DND-41 (cell line): ENCODE data around the gene BCAS3.

Experiments
- ATAC-seq: fragments of 200-7000 bp; cut with Tn5 transposase; 3 replicates; pipeline ENCODE4 v1.9.1; 2021; ENCODE audit warnings: low read depth; ENCODE audit not compliant: insufficient read depth
- DNase-seq: peaks from one replicate; pipeline ENCODE4 v3.0.0-alpha.2; 2020
- H2AFZ ChIP-seq: 2 replicates; pipeline ENCODE4 v1.6.0; 2012; ENCODE audit warnings: low read depth, low read length
- H3K27ac ChIP-seq: 2 replicates; pipeline ENCODE4 v1.5.1; 2012; ENCODE audit warnings: low read length, inconsistent platforms
- H3K27me3 ChIP-seq: fragments of 200-600 bp; sonication (generic); 2 replicates; pipeline ENCODE4 v1.6.0; 2012; ENCODE audit warnings: low read length, mild to moderate bottlenecking, inconsistent platforms; ENCODE audit not compliant: insufficient read depth, poor library complexity
- H3K36me3 ChIP-seq: 2 replicates; pipeline ENCODE4 v1.5.1; 2012; ENCODE audit warnings: low read length, inconsistent platforms; ENCODE audit not compliant: insufficient read depth
- H3K4me1 ChIP-seq: 2 replicates; pipeline ENCODE4 v1.5.1; 2012; ENCODE audit warnings: mild to moderate bottlenecking, low read length; ENCODE audit not compliant: insufficient read depth
- H3K4me2 ChIP-seq: 2 replicates; pipeline ENCODE4 v1.6.0; 2012; ENCODE audit warnings: mild to moderate bottlenecking, moderate library complexity, low read length, inconsistent platforms; ENCODE audit not compliant: insufficient read depth
- H3K4me3 ChIP-seq, 2 experiments: fragments of 200-600 bp in 1 of 2; shearing (Covaris generic) in 1 of 2; 2 replicates each; pipeline ENCODE4 v1.5.1; 2012 to 2016; ENCODE audit warnings: inconsistent platforms in 2 of 2, low read length in 2 of 2, mild to moderate bottlenecking in 2 of 2, low read depth in 1 of 2, moderate library complexity in 1 of 2
- H3K79me2 ChIP-seq: 2 replicates; pipeline ENCODE4 v1.6.0; 2012; ENCODE audit warnings: low read length, inconsistent platforms; ENCODE audit not compliant: insufficient read depth
- H3K9ac ChIP-seq: 2 replicates; pipeline ENCODE4 v1.6.0; 2012; ENCODE audit warnings: low read depth, mild to moderate bottlenecking, inconsistent platforms, low read length, moderate library complexity
- H3K9me3 ChIP-seq: 2 replicates; pipeline ENCODE4 v1.5.1; 2012; ENCODE audit warnings: low read length, moderate library complexity, mild to moderate bottlenecking, inconsistent platforms; ENCODE audit not compliant: insufficient read depth, severe bottlenecking
- H4K20me1 ChIP-seq: 2 replicates; pipeline ENCODE4 v1.6.0; 2012; ENCODE audit warnings: low read length; ENCODE audit not compliant: insufficient read depth
- CTCF ChIP-seq: IDR thresholded peaks from 2 replicates; pipeline ENCODE4 v1.5.1; 2012; ENCODE audit warnings: borderline replicate concordance, low read length, moderate library complexity, mild to moderate bottlenecking; ENCODE audit not compliant: poor library complexity, severe bottlenecking; ENCODE audit errors: extremely low read depth
- EZH2 ChIP-seq: IDR thresholded peaks from 3 replicates; pipeline ENCODE4 v1.6.1; 2012; ENCODE audit warnings: borderline replicate concordance, low read depth, mild to moderate bottlenecking, moderate library complexity, low read length, inconsistent platforms; ENCODE audit not compliant: severe bottlenecking

Gene BCAS3

GRCh38 chr17:61420745-61421398 is 743.2 kb downstream of the BCAS3 start:
- no peak for DNase-seq
- Histone ChIP-seq H3K27ac (no peak overlapping the region), H3K4me1 (peaks cover 9% of the 10 kb centered on the region), H3K9me3 (no peaks in the 10 kb centered on the region), H4K20me1 (peaks cover 12% of the 10 kb centered on the region), H3K27me3 (peaks cover 28% of the 10 kb centered on the region), H3K9ac (no peak overlapping the region), H3K4me3 (no peak overlapping the region), H3K4me2 (no peak overlapping the region), H3K79me2 (no peaks in the 10 kb centered on the region), H3K36me3 (no peaks in the 10 kb centered on the region), H2AFZ (no peak overlapping the region)
- TF ChIP-seq CTCF (no peak), EZH2 (no peak)
- ATAC-seq, result no peak

GRCh38 chr17:61421460-61421859 is 743.8 kb downstream of the BCAS3 start:
- H3K27ac ChIP-seq, result no peak overlapping the region
- no peak for ATAC-seq
- no peak overlapping the region for H2AFZ ChIP-seq
- H3K4me1 ChIP-seq, result peaks cover 9% of the 10 kb centered on the region
- H3K36me3 ChIP-seq, result no peaks in the 10 kb centered on the region
- H4K20me1 ChIP-seq, result peaks cover 12% of the 10 kb centered on the region
- H3K9me3 ChIP-seq, result no peaks in the 10 kb centered on the region
- H3K79me2 ChIP-seq, result no peaks in the 10 kb centered on the region
- H3K4me2 ChIP-seq, result no peak overlapping the region
- H3K9ac ChIP-seq, result no peak overlapping the region
- peaks cover 26% of the 10 kb centered on the region for H3K27me3 ChIP-seq
- no peak for DNase-seq
- TF ChIP-seq EZH2 (no peak), CTCF (no peak)
- H3K4me3 ChIP-seq, result no peak overlapping the region

- TF ChIP-seq CTCF, result no peak
- TF ChIP-seq EZH2, result no peak
- H3K4me3 ChIP-seq, result no peak overlapping the region
- H3K9me3 ChIP-seq, result no peaks in the 10 kb centered on the region
- no peak for ATAC-seq
- no peak overlapping the region for H2AFZ ChIP-seq
- H3K9ac ChIP-seq, result no peak overlapping the region
- DNase-seq, result no peak
- H3K27ac ChIP-seq, result no peak overlapping the region
- no peaks in the 10 kb centered on the region for H3K79me2 ChIP-seq
- H3K27me3 ChIP-seq, result peaks cover 25% of the 10 kb centered on the region
- H3K4me1 ChIP-seq, result peaks cover 9% of the 10 kb centered on the region
- no peak overlapping the region for H3K4me2 ChIP-seq
- H4K20me1 ChIP-seq, result peaks cover 12% of the 10 kb centered on the region
- no peaks in the 10 kb centered on the region for H3K36me3 ChIP-seq
Measured at GRCh38 chr17:61422116-61422799, 744.6 kb downstream of the BCAS3 start.
